ENCODE results near the gene MUC2.
A peak's percentile ranks its signal among the peaks of the same experiment; 100 is the strongest.

Gene MUC2

DNA sequence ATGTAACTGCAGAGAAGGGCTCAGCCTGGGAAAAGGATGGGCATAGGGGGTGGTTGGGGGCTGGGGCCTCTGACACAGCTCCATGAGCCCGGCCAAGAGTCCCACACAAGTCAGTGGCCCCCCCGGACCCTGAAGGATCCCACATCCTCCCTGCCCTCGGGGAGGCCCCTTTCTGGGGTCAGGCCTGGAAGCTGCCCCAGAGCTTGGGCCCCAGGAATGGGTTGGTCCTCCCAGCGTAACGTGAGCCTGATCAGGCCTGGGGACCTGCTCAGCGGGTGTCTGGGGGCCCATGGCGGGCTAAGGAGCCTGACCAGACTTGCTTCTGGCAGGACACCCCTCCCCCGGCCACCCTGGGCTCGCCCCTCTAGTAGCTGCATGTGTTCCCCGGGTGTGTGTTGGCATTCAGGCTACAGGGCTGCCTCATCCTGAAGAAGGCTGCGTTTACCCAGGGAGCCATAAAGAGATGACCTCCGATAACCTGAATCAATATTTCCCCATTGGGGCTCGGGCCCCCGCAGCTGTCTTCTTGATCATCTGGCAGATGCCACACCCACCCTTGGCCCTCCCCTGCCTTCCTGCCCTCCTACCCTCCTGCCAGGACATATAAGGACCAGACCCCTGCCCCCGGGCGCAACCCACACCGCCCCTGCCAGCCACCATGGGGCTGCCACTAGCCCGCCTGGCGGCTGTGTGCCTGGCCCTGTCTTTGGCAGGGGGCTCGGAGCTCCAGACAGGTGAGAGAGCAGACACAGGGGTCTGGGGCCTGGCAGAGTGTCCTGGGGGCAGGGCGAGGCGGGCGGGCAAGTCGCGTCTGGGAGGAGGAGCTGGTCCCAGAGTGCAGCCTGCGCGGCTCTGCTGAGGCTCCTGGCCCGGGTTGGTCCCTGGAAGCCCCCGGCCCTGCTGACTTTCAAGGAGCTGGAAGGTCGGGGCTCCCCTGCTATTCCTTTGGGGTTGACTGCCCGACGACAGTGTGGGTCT, at the start of gene MUC2:
TSS of gene MUC2 (plus strand) at position 631 of the 978 bp plus-strand sequence.
- Mint-ChIP-seq H3K27ac (no peak within 1 kb of the TSS), H3K4me1 (peaks cover 2% of the 10 kb centered on the region), H3K9me3 (peaks cover 2% of the 10 kb centered on the region), H3K27me3 (peaks cover 17% of the 10 kb centered on the region), H3K4me3 (no peak within 1 kb of the TSS), H3K36me3 (no peaks in the 10 kb centered on the region)
- DNase-seq (ENCODE audit: low spot score in 2 of 2), result no peak
- no peak for ATAC-seq (ENCODE audit: low read depth)

DNA sequence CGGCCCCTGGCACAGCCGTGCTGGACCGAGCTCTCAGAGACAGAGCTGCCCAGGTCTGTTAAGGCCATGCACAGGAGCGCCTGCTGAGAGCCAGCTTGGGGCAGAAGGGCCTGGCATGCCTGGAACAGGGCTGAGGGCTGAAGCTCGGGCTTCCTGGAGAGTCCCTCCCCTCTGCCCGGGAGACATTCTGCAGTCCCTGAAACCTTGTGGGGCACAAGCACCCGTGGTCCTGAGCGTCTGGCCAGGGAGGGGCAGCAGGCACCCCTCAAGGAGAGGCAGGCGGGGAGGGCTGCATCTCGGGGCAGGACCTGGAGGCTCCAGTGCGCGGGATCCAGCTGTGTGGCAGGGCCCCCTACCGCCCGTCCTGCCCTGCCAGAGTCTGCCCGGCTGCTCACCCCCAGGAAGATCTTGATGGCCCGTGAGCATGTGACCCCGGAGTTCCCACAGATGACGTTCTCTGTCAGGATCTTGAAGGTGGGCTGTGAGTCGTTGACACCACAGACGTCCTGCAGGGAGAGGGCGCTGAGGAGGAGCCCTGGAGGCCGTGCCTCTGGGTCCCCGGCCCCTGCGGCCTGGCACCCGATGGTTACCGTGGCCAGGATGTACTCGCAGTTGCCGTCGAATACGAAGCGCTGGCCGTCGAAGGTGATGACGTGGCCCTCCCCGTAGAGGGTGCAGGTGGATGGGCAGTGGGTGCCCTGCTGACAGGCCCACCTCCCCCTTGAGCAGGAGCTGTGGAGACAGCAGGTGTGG, 49.1 kb upstream of the MUC2 start:
- DNase-seq (ENCODE audit: low spot score in 2 of 2), result no peak
- no peak for ATAC-seq (ENCODE audit: low read depth)
- H3K27me3 Mint-ChIP-seq, result no peaks in the 10 kb centered on the region
- H3K9me3 Mint-ChIP-seq, result peaks cover 6% of the 10 kb centered on the region
- H3K36me3 Mint-ChIP-seq, result peaks cover 7% of the 10 kb centered on the region
- H3K4me3 Mint-ChIP-seq, result no peak overlapping the region
- peaks cover 6% of the 10 kb centered on the region for H3K4me1 Mint-ChIP-seq
- no peak overlapping the region for H3K27ac Mint-ChIP-seq

- Mint-ChIP-seq H3K4me1 (peaks cover 6% of the 10 kb centered on the region), H3K36me3 (peaks cover 7% of the 10 kb centered on the region), H3K9me3 (peaks cover 6% of the 10 kb centered on the region), H3K4me3 (no peak overlapping the region), H3K27ac (no peak overlapping the region), H3K27me3 (no peaks in the 10 kb centered on the region)
- DNase-seq (ENCODE audit: low spot score in 2 of 2) (no peak), ATAC-seq (ENCODE audit: low read depth) (no peak)
These were observed 48.6 kb upstream of the MUC2 start for GRCh38 chr11:1026163-1026450.

GRCh38 chr11:1026641-1027482, 47.8 kb upstream of the MUC2 start:
- Mint-ChIP-seq H3K4me1 (peaks cover 6% of the 10 kb centered on the region), H3K27me3 (no peaks in the 10 kb centered on the region), H3K36me3 (peaks cover 7% of the 10 kb centered on the region), H3K27ac (no peak overlapping the region), H3K9me3 (peaks cover 6% of the 10 kb centered on the region), H3K4me3 (no peak overlapping the region)
- DNase-seq (ENCODE audit: low spot score in 2 of 2), result no peak
- no peak for ATAC-seq (ENCODE audit: low read depth)

DNA sequence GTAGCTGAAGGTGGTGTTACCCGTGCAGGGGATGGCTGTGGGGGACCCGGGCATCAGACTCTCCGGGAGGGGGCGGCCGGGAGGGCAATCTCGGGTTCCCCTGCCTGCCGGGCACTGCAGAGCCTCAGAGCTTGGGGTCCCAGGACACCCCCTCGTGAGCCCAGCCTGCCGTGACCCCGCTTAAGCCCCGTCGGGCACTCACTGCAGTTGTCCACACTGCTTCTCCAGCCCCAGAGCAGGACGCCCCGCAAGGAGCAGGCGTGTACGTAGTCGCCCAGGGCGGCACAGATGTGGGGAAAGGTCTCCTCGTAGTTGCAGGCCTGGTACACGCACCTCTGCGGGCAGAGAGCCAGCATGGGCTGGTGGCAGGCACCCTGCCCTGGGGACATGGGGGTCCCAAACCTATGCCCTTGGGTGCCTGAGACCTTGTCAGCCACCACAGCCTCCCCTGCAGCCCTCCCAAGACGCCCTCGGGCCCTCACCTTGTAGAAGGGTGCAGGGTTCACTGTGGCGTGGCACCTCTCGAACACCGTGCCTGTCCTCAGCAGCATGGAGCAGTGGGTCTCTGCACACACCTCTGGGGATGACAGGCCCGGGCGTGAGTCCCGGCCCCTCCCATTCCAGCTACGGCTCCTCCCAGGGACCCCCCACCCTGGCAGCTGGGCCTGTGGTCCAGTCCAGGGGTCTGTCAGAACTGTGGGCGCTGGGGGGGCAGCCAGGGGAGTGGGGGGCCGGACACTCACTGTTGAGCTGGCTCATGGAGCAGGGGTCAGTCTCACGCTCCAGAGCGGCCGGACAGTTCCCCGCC, 47.0 kb upstream of the MUC2 start:
- H3K27me3 Mint-ChIP-seq, result no peaks in the 10 kb centered on the region
- no peak overlapping the region for H3K27ac Mint-ChIP-seq
- peaks cover 11% of the 10 kb centered on the region for H3K9me3 Mint-ChIP-seq
- DNase-seq (ENCODE audit: low spot score in 2 of 2) (no peak), ATAC-seq (ENCODE audit: low read depth) (no peak)
- peaks cover 5% of the 10 kb centered on the region for H3K36me3 Mint-ChIP-seq
- no peak overlapping the region for H3K4me3 Mint-ChIP-seq
- H3K4me1 Mint-ChIP-seq, result peaks cover 5% of the 10 kb centered on the region

DNA sequence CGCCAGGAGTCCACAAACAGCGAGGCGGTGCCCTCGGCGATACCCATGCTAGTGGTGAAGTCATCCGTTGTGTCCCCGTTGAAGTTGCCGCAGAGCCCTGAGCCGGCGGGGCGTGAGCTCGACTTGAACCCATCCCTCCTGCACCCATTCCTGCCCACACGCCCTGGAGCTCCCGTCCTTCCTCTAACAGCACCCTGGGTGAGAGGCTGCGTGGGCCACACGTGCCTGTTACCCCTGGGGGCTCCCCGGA, 46.5 kb upstream of the MUC2 start:
- ATAC-seq (ENCODE audit: low read depth) (no peak), DNase-seq (ENCODE audit: low spot score in 2 of 2) (no peak)
- H3K36me3 Mint-ChIP-seq, result peaks cover under 1% of the 10 kb centered on the region
- peaks cover under 1% of the 10 kb centered on the region for H3K4me1 Mint-ChIP-seq
- no peak overlapping the region for H3K4me3 Mint-ChIP-seq
- H3K27me3 Mint-ChIP-seq, result no peaks in the 10 kb centered on the region
- no peak overlapping the region for H3K27ac Mint-ChIP-seq
- H3K9me3 Mint-ChIP-seq, result peaks cover 6% of the 10 kb centered on the region

DNA sequence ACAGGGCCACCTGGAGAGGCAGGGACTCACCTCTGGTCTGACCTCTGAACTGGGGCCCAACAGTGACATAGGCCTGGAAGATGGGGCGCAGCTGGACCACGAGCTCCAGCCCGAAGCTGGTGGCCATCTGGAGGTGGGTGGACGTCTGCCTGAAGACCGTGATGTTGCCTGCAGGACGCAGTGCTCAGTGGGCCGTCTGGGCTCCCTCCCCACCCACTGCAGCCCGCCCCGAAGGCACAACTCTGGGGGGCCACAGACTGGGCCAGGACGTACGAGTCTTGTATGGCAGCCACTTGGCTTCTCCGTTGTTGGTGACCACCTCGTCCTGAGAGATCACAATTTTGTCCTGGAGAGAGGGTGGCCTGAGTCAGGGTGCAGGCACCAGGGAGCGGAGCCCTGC, 46.1 kb upstream of the MUC2 start:
- no peak overlapping the region for H3K4me3 Mint-ChIP-seq
- no peak for ATAC-seq (ENCODE audit: low read depth)
- H3K27ac Mint-ChIP-seq, result no peak overlapping the region
- DNase-seq (ENCODE audit: low spot score in 2 of 2), result no peak
- H3K9me3 Mint-ChIP-seq, result peaks cover 6% of the 10 kb centered on the region
- no peaks in the 10 kb centered on the region for H3K27me3 Mint-ChIP-seq
- no peaks in the 10 kb centered on the region for H3K4me1 Mint-ChIP-seq
- no peaks in the 10 kb centered on the region for H3K36me3 Mint-ChIP-seq

DNA sequence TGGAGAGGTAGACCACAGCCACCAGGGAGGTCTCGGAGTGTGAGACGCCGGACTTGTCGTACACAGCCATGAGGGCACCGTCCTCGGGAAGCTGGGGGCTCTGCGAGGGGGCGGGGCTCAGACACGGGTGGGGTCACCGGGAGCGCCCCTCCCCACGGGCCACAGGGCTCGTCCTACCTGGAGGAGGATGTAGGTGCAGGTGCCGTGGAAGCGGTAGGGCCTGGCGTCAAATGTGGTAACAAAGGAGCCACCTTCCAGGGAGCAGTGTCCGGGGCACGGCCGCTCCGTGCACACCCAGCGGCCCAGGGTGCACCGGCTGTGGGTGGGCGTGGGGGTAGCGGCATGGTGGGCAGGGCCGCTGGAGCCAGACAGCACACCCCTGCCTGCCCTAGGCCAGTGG, 45.6 kb upstream of the MUC2 start:
- ATAC-seq (ENCODE audit: low read depth), result no peak
- no peak overlapping the region for H3K4me3 Mint-ChIP-seq
- H3K36me3 Mint-ChIP-seq, result no peaks in the 10 kb centered on the region
- no peaks in the 10 kb centered on the region for H3K4me1 Mint-ChIP-seq
- no peaks in the 10 kb centered on the region for H3K27me3 Mint-ChIP-seq
- H3K27ac Mint-ChIP-seq, result no peak overlapping the region
- peaks cover 6% of the 10 kb centered on the region for H3K9me3 Mint-ChIP-seq
- DNase-seq (ENCODE audit: low spot score in 2 of 2), result no peak

- no peak for DNase-seq (ENCODE audit: low spot score in 2 of 2)
- H3K4me3 Mint-ChIP-seq, result no peak overlapping the region
These were observed 45.0 kb upstream of the MUC2 start for GRCh38 chr11:1029654-1030053.

GRCh38 chr11:1030086-1030485, 44.6 kb upstream of the MUC2 start:
- ATAC-seq (ENCODE audit: low read depth) (no peak), DNase-seq (ENCODE audit: low spot score in 2 of 2) (no peak)
- peaks cover 6% of the 10 kb centered on the region for H3K9me3 Mint-ChIP-seq
- H3K27ac Mint-ChIP-seq, result no peak overlapping the region
- no peaks in the 10 kb centered on the region for H3K36me3 Mint-ChIP-seq
- H3K27me3 Mint-ChIP-seq, result no peaks in the 10 kb centered on the region
- H3K4me1 Mint-ChIP-seq, result no peaks in the 10 kb centered on the region
- no peak overlapping the region for H3K4me3 Mint-ChIP-seq

More at GRCh38 chr11:1029654-1030053, 45.0 kb upstream of the MUC2 start:
- Mint-ChIP-seq H3K27ac (no peak overlapping the region), H3K9me3 (peaks cover 6% of the 10 kb centered on the region), H3K4me1 (no peaks in the 10 kb centered on the region), H3K36me3 (no peaks in the 10 kb centered on the region), H3K27me3 (no peaks in the 10 kb centered on the region)
- ATAC-seq (ENCODE audit: low read depth), result no peak

- no peak overlapping the region for H3K27ac Mint-ChIP-seq
- H3K27me3 Mint-ChIP-seq, result no peaks in the 10 kb centered on the region
- H3K9me3 Mint-ChIP-seq, result peaks cover 6% of the 10 kb centered on the region
- H3K36me3 Mint-ChIP-seq, result no peaks in the 10 kb centered on the region
- DNase-seq (ENCODE audit: low spot score in 2 of 2) (no peak), ATAC-seq (ENCODE audit: low read depth) (no peak)
- H3K4me3 Mint-ChIP-seq, result no peak overlapping the region
- no peaks in the 10 kb centered on the region for H3K4me1 Mint-ChIP-seq
These were observed 44.1 kb upstream of the MUC2 start for GRCh38 chr11:1030556-1030955.

DNA sequence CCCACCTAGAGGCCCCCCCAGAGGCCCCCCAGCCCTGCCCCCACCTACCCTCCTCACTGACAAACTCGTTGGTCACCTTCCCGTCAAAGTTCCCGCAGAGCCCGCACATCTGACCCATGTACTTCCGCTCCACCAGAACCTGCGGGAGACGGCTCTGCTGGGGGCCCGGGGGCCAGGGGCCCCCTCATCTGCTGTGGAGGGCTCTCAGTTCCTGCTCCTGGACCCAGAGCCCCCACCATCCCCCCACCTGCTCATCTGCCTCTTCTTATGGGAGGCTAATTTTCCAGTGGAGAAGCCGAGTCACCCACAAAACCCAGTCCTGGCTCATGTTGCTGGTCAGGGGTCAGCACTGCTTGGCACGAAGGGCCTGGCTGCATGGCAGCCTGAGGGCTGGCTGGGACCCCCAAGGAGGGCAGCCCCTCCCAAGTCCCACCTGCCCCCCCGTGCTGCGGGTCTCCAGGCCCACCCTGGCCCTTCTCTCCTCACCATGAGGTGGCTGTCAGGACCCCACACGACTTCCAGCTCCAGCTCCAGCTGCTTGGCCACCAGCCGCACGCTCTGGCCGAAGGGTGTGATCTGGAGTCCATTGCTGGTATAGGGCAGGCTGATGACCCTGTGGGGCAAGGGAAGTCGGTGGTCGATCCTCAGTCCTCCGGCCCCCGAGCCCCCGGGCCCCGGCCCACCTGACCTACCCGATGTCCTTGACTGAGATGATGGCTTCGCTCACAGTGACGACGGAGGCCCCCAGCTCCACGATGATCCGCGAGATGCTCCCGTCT, 43.4 kb upstream of the MUC2 start:
- Mint-ChIP-seq H3K27me3 (no peaks in the 10 kb centered on the region), H3K4me3 (no peak overlapping the region), H3K27ac (no peak overlapping the region), H3K36me3 (no peaks in the 10 kb centered on the region), H3K4me1 (no peaks in the 10 kb centered on the region), H3K9me3 (peaks cover 6% of the 10 kb centered on the region)
- DNase-seq (ENCODE audit: low spot score in 2 of 2), result no peak
- no peak for ATAC-seq (ENCODE audit: low read depth)

DNA sequence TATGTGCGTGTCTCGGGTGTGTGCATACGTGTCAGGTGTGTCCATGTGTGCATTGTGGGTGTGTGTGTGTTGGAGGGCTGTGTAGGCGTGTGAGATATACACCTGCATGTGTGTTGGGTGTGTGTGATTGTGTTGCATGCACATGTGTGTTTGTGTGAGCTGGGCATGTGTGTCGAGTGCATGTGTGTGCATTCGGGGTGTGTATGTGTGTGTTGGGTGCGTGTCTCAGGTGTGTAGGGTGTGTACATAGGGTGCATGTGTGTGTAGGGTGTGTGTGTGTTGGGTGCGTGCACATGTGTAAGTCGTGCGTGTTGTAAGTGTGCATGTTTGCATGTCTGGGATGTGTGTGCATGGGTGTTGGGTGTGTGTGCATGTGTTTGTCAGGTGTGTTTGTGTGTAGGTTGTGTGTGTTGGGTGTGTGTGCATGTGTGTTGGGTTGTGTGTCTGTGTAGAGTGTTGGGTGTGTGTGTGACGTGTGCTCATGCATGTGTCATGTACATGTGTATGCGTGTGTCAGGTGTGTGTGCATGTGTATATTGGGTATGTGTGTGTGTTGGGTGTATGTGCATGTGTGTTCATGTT, 42.3 kb upstream of the MUC2 start:
- no peaks in the 10 kb centered on the region for H3K4me1 Mint-ChIP-seq
- no peak for ATAC-seq (ENCODE audit: low read depth)
- H3K27me3 Mint-ChIP-seq, result no peaks in the 10 kb centered on the region
- no peak overlapping the region for H3K4me3 Mint-ChIP-seq
- no peak for DNase-seq (ENCODE audit: low spot score in 2 of 2)
- peaks cover 6% of the 10 kb centered on the region for H3K9me3 Mint-ChIP-seq
- no peaks in the 10 kb centered on the region for H3K36me3 Mint-ChIP-seq
- peak overlapping the region; percentile 12 for H3K27ac Mint-ChIP-seq

All from memory B cell (primary cell).